NCI-H2107 treated with DMSO at 0.1 percent for 48 hours (cell line): ENCODE measurements around the gene THAP3.
"Not testable (repeated sequence)": the region's sequence is repeated elsewhere in the genome, so short reads cannot be mapped to it uniquely, and the experiment has no call there.

Experiments used
- DNase-seq: peaks from one replicate; lab custom pipeline; 2025; ENCODE audit not compliant: unreplicated experiment; lab: John Stamatoyannopoulos, UW

THAP3 gene

GRCh38 chr1:6632588-6633514 is 8.2 kb downstream of the THAP3 start:
- no peak for DNase-seq

GRCh38 chr1:6634371-6635052 is 9.8 kb downstream of the THAP3 start:
- DNase-seq = no peak

GRCh38 chr1:6635161-6635909 is 10.7 kb downstream of the THAP3 start:
- DNase-seq = no peak

GRCh38 chr1:6635910-6636760 is 11.5 kb downstream of the THAP3 start:
- no peak for DNase-seq

- DNase-seq = not testable (repeated sequence)
These were observed 12.1 kb downstream of the THAP3 start for GRCh38 chr1:6636778-6637177.

- DNase-seq = no peak
These were observed 13.1 kb downstream of the THAP3 start for GRCh38 chr1:6637770-6638169.

- DNase-seq = no peak
These were observed 13.6 kb downstream of the THAP3 start for GRCh38 chr1:6638226-6638625.

- not testable (repeated sequence) for DNase-seq
These were observed 16.2 kb downstream of the THAP3 start for GRCh38 chr1:6640867-6641266.

GRCh38 chr1:6645018-6645417 is 20.4 kb downstream of the THAP3 start:
- no peak for DNase-seq

GRCh38 chr1:6646499-6647148 is 22.0 kb downstream of the THAP3 start:
- DNase-seq = peak; percentile 0

- DNase-seq = no peak
These were observed 23.9 kb downstream of the THAP3 start for GRCh38 chr1:6648556-6648955.

GRCh38 chr1:6651909-6652308 is 27.2 kb downstream of the THAP3 start:
- no peak for DNase-seq

- no peak for DNase-seq
These were observed 28.3 kb downstream of the THAP3 start for GRCh38 chr1:6652986-6653385.

- DNase-seq = peak; percentile 1
These were observed 29.0 kb downstream of the THAP3 start for GRCh38 chr1:6653436-6654290.

- no peak for DNase-seq
These were observed 32.5 kb downstream of the THAP3 start for GRCh38 chr1:6657138-6657537.

GRCh38 chr1:6658359-6659060 is 33.8 kb downstream of the THAP3 start:
- no peak for DNase-seq

- no peak for DNase-seq
These were observed 35.9 kb downstream of the THAP3 start for GRCh38 chr1:6660415-6661049.

- not testable (repeated sequence) for DNase-seq
These were observed 37.8 kb downstream of the THAP3 start for GRCh38 chr1:6662468-6662867.
